ENCODE results near the gene SH2D4B. TPM values are rescaled to one million over a fixed set of nuclear protein-coding genes. Genes with fewer than 3 reads are reported as not detected.

The SH2D4B gene
- total RNA-seq, 2 donors from 2014 or later: not detected

DNA sequence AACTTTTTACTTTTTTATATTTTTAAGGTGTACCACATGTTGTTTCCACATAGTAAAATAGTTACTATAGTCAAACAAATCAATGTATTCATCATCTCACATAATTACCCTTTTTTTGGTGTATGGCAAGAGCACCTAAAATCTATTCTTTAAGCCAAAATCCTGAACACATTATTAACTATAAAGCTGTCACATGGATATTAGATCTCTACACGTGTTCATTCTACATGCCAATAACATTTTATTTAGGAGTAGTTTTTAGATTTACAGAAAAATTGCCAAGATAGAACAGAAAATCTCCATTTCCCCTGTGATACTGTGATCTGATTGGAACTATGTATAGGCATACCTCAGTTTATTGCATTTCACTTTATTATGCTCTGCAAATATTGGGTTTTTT, 137.1 kb downstream of the SH2D4B start:
- no peaks in the 10 kb centered on the region for H3K9me3 ChIP-seq
- TF ChIP-seq, protein P1, sequence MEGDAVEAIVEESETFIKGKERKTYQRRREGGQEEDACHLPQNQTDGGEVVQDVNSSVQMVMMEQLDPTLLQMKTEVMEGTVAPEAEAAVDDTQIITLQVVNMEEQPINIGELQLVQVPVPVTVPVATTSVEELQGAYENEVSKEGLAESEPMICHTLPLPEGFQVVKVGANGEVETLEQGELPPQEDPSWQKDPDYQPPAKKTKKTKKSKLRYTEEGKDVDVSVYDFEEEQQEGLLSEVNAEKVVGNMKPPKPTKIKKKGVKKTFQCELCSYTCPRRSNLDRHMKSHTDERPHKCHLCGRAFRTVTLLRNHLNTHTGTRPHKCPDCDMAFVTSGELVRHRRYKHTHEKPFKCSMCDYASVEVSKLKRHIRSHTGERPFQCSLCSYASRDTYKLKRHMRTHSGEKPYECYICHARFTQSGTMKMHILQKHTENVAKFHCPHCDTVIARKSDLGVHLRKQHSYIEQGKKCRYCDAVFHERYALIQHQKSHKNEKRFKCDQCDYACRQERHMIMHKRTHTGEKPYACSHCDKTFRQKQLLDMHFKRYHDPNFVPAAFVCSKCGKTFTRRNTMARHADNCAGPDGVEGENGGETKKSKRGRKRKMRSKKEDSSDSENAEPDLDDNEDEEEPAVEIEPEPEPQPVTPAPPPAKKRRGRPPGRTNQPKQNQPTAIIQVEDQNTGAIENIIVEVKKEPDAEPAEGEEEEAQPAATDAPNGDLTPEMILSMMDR (IDR thresholded peaks at IDR 0.05): no peak
- H3K36me3 ChIP-seq: no peaks in the 10 kb centered on the region
- H3K27me3 ChIP-seq: no peaks in the 10 kb centered on the region
- H3K27ac ChIP-seq: no peak overlapping the region
- H3K9ac ChIP-seq (ENCODE audit: low read depth in 2 of 2, low read length in 2 of 2): no peak overlapping the region
- DNase-seq: no peak
- H3K4me3 ChIP-seq: no peak overlapping the region
- intact Hi-C loops (cut with DNase I): no loop called here
- H3K4me1 ChIP-seq: no peaks in the 10 kb centered on the region

DNA sequence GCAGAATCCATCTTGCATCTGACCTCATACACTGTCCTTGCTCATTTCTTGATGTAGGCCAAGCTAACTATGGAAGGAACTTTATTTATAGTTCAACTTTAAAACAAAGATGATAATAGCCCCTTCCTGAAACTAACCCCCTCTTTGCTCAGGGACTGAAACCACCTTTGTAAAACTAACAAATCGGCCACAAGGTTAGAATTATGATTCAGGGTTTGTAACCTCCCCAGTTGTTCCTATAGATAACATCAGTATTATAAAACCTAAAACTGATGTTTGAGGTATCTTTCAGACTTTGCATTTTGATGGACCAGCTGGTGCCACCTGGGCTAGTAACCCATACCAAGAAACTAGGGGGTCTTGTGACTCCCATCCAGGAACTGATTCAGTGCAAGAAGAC, 143.4 kb downstream of the SH2D4B start:
- Histone ChIP-seq H3K4me3 (no peak overlapping the region), H3K27me3 (no peaks in the 10 kb centered on the region), H3K4me1 (no peaks in the 10 kb centered on the region), H3K36me3 (no peaks in the 10 kb centered on the region), H3K9me3 (no peaks in the 10 kb centered on the region), H3K27ac (no peak overlapping the region), H3K9ac (ENCODE audit: low read depth in 2 of 2, low read length in 2 of 2) (no peak overlapping the region)
- TF ChIP-seq, protein P1 (IDR thresholded peaks at IDR 0.05): no peak
- no peak for DNase-seq
- intact Hi-C loops (cut with DNase I): no loop called here

DNA sequence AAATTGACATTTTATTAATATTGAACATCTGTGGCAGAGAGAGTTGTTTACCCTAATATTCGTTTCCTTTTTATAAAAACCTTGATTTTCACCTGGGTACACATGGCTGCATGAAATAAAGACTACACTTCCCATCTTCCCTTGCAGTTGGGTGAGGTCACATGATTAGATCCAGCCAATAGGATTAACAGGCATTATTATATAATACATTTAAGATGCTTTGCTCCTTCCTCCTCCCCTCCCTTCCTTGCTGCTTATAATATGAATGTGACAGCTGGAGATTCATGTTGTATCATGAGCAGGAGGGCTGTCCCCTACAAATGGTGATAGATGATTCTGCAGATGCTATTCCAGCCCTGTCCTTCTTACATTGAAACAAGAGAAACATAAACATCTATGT, 146.6 kb downstream of the SH2D4B start:
- no peaks in the 10 kb centered on the region for H3K27me3 ChIP-seq
- H3K9me3 ChIP-seq: no peaks in the 10 kb centered on the region
- H3K4me1 ChIP-seq: no peaks in the 10 kb centered on the region
- no peak overlapping the region for H3K9ac ChIP-seq (ENCODE audit: low read depth in 2 of 2, low read length in 2 of 2)
- intact Hi-C loops (cut with DNase I): no loop called here
- no peak overlapping the region for H3K4me3 ChIP-seq
- no peaks in the 10 kb centered on the region for H3K36me3 ChIP-seq
- H3K27ac ChIP-seq: no peak overlapping the region
- DNase-seq: no peak
- TF ChIP-seq, protein P1 (IDR thresholded peaks at IDR 0.05): no peak

DNA sequence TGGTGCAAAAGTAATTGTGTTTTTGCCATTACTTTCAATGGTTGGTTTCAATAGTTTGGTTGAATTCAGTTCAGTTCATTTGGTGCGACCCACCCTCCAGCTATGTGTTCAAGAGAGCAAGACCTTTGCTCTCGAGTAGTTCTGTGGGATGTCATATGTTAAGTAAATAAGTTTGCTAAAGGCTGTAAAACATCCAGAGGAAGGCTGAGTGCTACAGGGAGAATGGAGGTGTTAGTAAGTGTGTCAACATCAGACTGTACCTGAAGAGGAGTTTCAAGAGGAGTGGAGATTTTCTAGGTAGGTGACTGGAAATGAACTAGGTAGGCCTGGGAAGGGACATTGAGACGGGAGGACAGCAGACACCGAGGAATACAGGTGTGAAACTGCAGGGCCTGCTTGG, 147.7 kb downstream of the SH2D4B start:
- peak; percentile 42 for DNase-seq

DNA sequence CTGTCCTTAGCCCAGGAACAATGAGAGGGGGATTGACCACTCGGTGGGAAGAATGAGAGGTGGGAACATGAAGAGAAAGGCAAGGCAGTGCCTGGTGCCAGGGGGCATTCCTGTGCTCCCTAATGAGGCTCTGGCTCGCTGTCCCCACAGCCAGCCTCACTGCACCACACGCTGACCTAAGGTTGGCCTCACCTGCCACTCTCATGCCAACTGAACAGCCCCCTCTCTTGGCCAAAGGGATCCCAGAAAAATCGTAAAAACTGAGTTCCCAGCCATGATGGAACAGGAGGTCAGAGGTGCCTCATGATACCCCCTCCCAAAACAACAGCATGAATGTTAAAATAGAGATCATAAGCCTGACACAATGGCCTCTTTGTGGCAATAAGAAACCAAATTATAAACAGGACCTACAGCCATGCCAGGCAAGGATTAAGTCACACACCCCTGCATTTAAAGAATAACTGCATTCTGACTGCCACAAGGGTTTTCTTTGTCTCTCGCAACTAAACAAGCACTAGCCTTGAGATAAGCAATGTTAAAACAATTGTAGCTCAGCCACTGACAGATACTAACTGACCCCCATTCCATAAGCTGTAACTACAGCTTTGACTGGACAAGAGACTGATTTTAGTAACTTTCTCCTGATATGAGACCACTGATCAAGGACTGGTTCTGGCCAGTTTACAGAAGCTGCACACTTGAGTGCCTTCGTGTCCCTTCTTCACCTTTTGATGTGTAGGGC, 149.2 kb downstream of the SH2D4B start:
- no peaks in the 10 kb centered on the region for H3K4me1 ChIP-seq
- H3K27me3 ChIP-seq: no peaks in the 10 kb centered on the region
- H3K4me3 ChIP-seq: no peak overlapping the region
- no peaks in the 10 kb centered on the region for H3K9me3 ChIP-seq
- no peak overlapping the region for H3K27ac ChIP-seq
- no peaks in the 10 kb centered on the region for H3K36me3 ChIP-seq
- no peak for DNase-seq
- TF ChIP-seq, protein P1 (IDR thresholded peaks at IDR 0.05): no peak
- no peak overlapping the region for H3K9ac ChIP-seq (ENCODE audit: low read depth in 2 of 2, low read length in 2 of 2)
- intact Hi-C loops (cut with DNase I): no loop called here

More for the DNA sequence above, 147.7 kb downstream of the SH2D4B start:
- Histone ChIP-seq H3K27me3 (no peaks in the 10 kb centered on the region), H3K27ac (peak overlapping the region; percentile 22), H3K9ac (ENCODE audit: low read depth in 2 of 2, low read length in 2 of 2) (no peak overlapping the region), H3K4me3 (no peak overlapping the region), H3K36me3 (no peaks in the 10 kb centered on the region), H3K4me1 (no peaks in the 10 kb centered on the region), H3K9me3 (no peaks in the 10 kb centered on the region)
- intact Hi-C loops (cut with DNase I): no loop called here
- TF ChIP-seq, protein P1 (IDR thresholded peaks at IDR 0.05): no peak
